CD4-positive, alpha-beta T cell treated with Interleukin-10 for 1 hour (primary cell): ENCODE measurements around the gene SMAD2.
"Not testable (repeated sequence)": the region's sequence is repeated elsewhere in the genome, so short reads cannot be mapped to it uniquely, and the experiment has no call there.

ENCODE experiments used
- DNase-seq: peaks from one replicate; pipeline ENCODE4 v3.0.0-alpha.2; 2020

Gene SMAD2

DNA sequence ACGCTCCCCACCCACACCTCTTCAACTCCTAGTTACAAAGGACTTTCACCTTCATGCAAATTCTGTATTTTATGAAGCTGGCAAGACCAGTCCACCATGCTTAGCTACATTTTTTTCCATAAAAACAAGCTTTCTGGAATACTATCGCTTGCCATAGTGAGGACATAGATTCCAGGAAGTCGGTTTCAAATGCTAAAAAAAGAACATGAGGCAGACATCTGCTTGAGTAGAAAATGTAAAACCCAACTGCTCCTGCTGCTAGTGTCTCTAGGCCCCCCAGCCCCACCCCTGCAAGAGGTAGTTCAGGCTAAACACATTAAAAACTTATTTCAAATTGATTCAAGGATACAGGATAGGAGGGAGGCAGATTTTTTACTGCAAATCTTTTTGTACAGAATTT, 148.9 kb downstream of the SMAD2 start:
- DNase-seq, result no peak

DNA sequence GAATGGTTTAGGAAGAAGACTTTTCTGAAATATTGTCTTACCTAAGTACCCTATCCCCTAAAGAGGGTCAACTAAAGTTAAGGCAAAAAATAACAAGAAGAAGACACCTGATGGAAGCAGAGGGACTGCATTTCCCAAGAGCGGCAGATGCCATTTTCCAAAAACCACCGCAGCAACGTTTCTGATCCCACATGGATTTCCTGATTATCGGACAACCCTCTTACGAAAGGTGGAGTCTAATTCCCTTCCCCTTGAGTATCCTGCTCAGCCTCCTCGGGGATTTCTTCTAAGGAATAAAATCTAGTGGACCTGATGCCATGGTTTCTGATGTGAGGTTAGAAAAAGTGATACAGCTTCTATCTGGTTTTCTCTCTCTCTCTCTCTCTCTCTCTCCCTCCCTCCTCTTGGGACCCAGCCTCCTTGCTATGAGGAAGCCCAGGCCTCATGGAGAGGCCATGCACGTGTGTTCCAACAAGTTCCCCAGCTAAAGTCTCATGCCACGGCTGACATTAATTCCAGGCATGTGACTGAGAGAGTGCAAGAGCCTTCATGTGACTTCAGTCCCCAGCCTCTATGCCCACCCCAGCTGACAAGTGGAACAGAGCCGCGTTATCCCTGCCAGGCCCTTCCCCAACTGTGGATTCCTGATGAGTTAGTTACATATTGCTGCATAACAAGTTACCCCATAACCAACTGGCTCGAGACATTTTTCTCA, 150.3 kb downstream of the SMAD2 start:
- no peak for DNase-seq

DNA sequence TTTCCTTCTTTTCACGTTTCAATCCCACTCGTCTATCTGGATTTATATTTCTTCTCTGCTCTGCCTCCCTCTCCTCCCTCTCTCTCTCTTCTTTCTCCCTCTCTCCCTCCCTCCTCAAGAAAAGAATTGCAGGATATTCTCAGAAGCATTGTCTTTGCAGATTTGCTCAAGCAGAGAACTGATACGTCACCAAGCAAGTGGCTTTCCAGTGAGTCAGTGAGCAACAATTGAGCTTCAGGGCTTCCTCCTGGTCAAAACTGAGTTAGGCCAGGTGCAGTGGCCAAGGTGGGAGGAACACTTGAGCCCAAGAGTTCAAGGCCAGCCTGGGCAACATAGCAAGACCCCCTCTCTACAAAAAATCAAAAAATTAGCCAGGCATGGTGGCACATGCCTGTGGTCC, 151.1 kb downstream of the SMAD2 start:
- DNase-seq, result no peak

DNA sequence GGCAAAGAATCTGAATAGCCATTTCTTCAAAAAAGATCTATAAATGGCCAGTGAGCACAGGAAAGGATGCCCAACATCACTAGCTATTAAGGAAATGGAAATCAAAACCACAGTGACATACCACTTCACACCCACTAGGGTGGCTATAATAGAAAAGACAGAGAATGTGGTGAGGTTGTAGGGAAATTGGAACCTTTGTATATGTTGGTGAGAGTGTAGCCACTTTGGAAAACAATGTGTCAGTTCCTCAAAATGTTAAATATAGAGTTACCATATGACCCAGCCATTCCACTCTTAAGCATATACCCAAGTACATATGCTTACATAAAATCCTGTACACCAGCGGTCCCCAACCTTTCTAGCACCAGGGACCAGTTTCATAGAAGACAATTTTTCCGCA, 152.8 kb downstream of the SMAD2 start:
- DNase-seq, result no peak

DNA sequence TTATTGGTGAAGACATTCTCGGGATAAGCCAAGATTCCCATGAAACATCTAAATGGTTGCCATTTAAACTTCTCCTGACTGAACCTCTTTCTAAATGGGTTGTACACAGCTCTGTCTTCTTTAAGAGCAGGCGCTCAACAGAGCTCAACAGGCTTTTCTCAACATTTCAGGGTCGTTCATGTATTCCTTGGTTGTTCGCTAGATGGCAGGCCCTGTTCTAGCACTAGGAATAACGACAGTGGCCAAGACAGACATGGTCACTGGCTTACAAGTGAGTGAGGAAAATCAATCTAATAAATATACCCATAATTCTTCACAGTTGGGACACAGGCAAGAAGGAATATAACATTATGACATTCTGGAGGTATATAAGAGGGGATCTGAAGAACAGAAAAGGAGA, 154.5 kb downstream of the SMAD2 start:
- no peak for DNase-seq

DNA sequence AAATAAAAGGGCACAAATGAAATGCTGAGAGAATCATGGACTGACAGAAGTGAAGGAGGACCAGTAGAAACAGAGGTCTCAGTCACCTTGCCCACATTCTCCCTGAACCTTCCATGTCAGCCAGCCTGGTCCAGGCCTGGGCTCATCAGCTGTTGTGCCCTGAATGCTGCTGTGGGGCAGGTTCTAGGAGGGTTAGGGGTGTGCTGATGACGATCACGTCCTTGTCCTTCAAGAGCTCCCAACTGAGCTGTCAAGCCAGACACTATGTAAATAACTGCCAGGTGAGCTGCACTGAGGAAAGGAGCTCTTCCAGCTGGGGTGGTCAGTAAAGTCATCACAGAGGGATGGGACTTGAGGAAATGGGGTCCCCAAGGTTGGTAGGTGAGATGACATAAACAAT, 156.5 kb downstream of the SMAD2 start:
- DNase-seq, result no peak

DNA sequence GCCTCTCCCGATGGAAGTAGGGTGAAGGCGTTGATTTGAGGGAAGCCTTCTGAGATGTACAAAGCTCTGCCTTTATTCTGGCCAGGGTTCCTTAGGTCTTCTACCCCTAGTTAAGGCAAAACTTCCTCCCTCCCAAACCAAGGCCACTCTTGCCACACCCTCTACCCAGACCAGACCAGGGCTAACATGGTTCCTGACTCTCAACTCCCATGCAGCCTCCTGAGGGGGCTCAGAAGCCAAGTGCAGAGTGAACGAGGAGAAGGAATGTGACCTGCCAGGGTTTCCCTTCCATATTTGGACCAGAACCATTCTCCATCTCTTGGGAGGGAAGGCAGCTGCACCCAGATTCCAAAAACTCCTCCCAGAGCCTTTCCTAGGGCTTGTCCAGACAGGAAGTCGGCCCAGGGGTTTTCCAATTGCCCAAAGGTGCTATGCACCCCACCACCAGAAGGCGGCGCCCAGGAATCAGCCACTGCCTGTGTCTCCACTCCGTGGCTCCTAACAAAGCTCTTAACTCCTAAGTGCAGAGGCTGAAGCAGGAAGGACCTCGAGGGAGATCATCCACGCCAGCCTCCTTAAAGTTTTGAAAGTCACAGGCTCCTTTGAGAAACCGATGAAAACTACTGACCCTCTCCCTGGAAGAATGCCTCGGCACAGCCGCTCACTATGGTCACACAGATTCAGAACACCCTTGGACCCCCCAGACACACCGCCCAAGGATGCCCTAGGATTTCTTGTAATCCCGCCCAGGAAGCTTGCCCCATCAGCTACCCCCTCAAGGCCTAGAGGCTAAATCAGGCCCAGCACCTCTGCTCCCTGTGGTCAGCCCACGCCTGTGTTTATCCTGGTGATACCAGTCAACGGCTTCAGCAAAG, 157.8 kb downstream of the SMAD2 start:
- peak; percentile 51 for DNase-seq

DNA sequence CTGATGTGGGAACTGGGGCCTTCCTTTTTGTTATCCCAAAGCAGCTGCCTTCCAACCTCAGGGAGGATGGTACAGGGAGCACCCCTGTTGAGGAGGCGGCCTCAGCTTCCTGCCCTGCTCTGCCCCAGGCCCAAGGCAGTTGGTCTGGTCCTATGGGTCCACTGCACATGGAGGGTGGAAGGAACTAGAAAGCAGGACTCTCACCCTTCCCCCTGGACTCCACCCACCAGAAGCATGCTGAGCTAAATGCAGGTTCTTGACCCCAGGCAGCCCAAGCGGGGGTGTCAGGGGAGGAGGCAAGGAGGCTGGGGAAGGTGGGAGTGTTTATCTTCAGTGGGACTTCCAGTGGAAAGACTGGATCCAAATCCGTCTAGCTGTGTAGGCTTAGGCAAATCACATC, 158.5 kb downstream of the SMAD2 start:
- DNase-seq, result no peak

DNA sequence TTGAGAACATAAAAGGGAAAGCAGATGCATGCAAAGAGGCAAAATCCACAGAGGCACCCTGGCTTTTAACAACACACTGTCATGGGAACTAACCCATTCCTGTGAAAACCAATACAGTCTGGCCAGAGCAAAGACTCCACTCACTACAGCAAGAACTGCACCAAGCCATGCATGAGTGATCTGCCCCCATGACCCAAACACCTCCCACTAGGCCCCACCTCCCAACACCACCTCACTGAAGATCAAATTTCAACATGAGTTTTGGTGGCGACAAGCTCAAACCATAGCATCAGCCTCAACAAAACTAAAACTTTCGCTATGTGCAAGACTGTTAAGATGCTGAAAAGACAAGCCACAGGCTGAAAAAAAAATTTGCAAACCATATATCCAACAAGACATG, 162.8 kb downstream of the SMAD2 start:
- no peak for DNase-seq

DNA sequence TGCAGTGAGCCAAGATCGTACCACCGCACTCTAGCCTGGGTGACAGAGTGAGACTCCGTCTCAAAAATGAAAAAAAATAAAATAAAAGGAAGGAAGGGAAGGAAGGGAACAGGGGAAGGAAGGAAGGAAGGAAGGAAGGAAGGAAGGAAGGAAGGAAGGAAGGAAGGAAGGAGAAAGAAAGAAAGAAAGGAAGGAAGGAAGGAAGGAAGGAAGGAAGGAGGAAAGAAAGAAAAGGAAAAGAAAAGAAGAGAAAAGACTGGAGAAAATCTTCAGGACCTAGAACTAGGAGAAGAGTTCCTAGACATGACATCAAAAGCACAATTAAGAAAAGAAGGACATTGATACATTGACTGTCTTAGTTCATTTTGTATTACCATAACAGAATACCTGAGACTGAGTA, 163.3 kb downstream of the SMAD2 start:
- DNase-seq, result not testable (repeated sequence)
